Amniotic stem cell (primary cell): ENCODE results near the gene MCF2L.

Source experiments
- DNase-seq: peaks from one replicate; lab custom pipeline; 2025; lab: John Stamatoyannopoulos, UW

The MCF2L gene

DNA sequence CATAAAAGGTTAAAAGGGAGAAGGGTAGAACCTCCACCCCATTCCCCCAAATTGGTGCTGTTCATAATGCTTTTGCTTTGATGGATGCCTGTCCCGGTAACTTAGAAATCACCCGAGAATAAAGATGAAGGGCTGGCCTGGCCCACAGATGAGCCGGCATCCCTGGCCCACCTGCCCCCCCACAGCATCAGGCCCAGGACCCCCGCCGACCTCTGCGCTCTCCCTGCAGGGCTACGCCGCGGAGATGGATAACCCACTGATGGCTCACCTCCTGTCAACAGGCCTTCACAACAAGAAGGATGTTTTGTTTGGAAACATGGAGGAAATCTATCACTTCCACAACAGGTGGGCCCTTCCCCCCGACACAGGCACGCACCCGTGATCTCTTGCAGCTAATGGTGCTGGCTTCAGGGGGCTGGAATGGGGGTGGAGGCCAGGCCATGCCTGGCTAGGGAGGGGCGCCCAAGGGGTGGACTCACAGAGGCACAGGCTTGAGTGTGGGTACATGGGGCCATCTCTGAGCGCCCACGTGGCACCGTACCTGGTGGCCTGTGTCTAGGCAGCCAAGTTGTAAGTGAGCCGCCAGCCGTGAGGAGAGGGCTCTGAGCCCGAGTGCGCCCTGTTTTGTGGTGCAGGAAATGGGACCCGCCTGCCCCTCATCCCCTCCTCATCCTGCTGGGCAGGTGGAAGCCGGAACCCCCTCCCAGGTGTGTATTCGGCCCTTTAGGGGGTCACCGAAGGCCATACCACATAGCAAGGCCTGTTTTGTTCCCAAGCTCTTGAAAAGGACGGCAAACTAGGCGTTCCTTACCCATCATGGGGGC lies 113.4 kb downstream of the MCF2L start:
- no peak for DNase-seq

DNA sequence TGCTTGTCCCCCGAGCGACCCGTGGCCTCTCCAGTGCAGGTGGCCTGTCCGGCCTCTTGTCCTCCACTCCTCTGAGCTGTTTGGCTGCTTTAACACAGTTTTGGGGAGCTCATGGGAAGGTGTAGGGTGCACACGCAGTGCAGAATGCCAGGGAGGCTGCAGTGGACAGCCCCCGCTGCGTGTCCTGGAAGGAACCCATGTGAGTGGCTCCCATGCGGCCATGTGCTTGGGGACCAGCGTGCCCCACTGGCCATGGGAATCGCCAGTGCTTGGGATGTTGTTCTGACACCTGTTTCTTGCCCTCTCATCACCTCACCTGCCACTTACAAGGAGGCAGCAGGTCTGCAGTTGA lies 114.0 kb downstream of the MCF2L start:
- DNase-seq, result no peak

DNA sequence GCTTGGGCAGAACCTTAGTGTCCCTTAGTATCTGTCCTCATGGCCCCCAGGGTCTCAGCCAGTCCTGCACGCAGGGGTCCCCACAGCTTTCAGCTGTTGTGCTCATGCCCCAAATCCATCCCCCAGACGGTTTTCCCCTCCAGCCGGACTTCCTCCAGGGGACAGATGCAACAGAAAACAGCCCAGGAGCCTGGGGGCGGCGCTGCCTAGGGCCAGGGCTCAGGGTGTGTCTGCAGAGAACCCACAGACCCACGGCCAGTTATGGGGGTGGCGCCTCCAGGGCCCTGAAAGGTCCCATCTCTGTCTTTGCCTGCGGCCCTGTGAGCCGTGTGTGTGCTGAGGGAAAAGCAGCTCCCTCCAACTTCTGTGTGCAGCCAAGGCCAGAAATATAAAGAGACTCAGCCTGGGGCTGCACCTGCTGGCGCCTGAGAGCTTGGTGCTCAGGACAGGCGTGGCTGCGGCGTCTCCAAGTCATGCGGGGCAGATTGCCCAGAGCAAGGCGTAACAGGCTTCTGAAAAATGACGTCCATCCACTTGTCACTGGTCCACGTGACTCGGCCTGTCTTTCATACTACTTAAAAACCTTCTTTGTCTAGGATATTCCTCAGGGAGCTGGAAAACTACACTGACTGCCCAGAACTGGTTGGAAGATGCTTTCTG lies 114.5 kb downstream of the MCF2L start:
- no peak for DNase-seq

DNA sequence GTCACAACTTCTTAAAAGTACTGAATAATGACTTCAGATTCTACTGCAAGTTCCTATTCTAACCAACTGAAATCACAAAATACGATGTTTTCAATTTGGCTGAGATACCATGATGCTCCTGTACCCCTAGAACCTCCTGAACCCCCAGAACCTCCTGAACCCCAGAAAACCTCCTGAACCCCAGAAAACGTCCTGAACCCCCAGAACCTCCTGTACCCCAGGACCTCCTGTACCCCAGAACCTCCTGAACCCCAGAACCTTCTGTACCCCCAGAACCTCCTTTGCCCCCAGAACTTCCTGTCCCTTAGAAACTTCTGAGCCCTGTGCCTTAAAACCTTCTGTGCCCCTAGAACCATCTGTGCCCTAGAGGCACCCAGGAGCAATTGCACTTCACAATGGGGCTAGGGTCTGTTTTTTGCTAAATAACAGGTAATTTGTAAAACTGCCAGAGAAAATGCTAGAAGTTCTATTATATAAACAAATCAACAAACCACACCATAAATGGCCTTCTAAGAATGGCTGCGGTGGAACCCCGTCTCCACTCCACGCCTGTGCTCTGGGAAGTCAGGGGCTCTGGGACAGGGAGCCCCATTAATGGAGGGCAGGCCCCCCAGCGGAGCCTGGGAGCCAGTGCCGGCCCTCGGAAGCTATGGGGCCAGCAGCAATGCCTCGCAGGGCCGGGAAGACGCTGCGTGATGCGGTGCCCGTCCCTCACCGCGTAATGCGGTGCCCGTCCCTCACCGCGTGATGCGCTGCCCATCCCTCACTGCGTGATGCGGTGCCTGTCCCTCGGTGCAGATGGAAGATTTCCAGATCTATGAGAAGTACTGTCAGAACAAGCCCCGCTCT lies 115.3 kb downstream of the MCF2L start:
- DNase-seq, result no peak

DNA sequence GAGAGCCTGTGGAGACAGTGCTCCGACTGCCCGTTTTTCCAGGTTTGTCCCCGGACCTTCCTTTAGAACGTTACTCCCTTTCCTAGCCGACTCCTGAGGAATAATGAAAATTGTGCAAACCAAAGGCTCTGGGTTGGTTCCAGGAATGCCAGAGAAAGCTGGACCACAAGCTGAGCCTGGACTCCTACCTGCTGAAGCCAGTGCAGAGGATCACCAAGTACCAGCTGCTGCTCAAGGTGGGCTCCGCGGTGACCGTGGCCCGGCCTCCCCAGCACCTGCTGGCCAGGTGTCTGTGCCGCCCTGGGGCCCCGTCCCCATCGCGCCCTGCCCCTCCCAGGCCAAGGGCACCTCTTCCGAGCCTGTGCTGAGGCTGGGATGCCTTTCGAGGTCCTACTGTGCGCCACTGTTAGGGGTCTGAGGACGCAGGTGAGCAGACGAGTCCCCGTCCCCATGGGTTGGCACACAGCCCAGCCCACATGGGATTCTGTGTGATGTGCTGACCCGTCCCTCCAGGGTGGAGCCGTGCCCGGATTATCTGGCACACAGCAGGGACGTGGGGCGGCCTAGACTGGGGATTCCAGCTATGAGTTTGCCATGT lies 116.0 kb downstream of the MCF2L start:
- no peak for DNase-seq

DNA sequence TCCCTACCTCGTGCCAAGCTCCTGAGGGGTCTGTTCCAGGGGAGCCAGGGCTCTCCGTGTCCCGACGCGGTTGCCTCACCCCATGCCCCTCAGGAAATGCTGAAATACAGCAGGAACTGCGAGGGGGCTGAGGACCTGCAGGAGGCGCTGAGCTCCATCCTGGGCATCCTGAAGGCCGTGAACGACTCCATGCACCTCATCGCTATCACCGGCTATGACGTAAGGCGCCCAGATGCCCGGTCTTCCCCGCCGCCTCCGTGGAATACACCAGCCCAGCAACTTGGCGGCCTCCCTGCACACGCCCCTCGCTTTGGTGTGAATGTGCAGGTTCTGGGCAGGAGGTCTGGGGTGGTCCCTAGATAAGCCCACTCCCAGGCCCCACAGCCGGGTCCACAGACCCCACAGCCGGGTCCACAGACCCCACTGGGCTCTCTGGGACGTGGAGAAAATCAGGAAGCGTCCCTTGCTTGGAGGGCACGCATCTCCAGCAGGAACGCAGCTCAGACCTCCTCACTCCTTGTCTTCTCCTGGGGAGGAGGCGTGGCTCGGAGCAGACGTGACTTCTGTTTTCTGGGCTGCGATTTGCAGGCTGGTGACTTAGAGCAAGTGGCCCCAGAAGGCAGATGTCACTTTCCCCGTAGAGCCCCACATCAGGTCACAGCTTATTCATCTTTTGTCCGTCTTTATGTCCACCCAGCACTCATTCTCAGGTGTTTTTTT lies 117.2 kb downstream of the MCF2L start:
- DNase-seq, result no peak

DNA sequence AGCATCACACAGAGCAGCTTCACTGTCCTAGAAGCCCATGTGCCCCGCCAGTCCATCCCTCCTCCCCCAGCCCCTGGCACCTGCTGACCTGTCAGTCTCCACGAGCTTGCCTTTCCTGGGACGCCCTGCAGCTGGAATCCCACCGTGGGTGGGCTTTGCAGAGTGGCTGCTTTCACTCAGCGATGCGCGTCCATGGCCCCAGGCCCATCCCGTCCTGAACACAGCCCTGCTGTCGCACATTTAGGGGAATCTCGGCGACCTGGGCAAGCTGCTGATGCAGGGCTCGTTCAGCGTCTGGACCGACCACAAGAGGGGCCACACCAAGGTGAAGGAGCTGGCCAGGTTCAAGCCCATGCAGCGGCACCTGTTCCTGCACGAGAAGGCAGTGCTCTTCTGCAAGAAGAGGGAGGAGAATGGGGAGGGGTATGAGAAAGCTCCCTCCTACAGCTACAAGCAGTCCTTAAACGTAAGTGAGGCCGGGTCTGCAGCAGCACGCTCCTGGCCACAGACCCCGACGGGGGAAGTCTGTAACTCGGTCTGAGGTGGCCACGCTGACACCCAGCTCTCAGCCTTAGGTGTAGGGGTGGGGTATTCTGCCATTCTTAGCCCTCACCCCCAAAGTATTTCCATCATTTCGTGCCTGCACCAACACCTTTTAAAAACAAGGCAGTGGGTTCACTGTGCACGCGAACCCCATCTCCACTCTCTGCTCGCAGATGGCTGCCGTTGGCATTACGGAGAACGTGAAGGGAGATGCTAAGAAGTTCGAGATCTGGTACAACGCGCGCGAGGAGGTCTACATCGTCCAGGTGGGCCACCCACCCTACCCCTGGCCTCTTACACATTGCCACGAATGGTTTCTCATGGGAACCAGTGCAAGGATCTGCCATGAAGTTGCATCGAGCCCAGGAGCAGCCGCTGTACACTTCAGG lies 118.2 kb downstream of the MCF2L start:
- no peak for DNase-seq

DNA sequence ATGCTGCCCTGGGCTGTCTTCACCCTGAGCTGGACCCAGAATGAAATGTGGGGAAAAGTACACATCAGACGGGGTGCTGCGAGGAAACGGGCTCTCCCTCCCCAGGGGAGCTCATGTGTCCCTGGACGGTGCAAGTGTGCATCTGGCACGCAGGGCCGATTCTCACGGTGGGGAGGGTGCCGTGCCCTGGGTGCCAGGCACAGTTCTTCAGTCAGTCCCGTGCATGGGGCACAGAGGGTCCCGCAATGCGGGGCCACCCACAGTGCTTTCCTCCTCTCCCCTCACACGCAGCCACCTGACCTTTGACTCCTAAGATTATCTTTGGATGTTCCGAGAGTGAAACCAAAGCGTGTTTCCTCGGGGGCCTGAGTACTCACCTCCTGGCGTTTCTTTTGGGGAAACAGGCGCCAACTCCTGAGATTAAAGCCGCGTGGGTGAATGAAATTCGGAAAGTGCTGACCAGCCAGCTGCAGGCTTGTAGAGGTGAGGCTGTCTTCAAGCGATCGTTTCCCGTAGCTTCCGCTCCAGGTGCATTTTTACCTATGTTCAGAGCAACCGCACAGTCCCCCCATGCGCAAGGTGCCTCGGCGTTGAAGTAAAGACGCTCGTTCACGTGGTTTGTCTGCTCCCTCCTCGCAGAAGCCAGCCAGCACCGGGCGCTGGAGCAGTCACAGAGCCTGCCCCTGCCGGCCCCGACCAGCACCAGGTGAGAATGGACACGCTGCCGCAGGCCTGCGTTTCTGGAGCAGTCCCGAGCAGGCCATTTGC lies 119.1 kb downstream of the MCF2L start:
- no peak for DNase-seq

- no peak for DNase-seq
Observed at GRCh38 chr13:113088691-113089020, 119.6 kb downstream of the MCF2L start.

DNA sequence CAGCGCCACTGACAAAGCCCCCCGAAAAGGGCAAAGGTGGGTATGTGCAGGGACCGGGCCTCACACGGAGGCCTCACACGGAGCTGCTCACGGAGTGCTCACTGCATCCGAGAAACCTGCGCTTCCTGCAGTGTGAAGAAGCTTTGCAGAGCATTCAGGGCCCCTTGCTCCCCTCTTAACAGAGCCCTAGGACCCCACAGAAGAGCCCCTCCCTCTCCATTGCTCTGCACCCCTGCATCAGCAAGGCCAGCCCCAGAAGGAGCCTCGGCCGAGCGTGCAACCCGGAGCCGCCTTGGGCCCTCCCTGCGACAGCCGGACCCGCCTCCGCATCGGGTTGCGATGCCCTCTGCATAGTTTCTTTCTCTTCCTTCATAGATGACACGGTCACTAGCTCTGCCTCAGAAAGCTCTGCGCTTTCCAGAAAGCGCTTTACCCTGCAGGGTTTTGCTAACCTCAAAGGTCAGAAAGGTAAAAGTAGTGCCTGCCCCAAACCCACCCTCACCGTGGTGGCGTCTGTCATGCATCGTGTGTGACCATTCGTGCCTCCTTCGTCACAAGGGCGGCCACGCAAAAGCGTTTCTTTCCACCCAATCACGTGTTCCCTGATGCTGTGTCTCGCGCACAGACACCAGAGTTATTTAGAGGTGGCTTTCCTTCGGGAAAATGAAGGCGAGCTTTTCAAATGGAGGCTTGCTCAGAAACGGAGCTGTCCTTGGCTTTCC lies 120.8 kb downstream of the MCF2L start:
- DNase-seq, result no peak

DNA sequence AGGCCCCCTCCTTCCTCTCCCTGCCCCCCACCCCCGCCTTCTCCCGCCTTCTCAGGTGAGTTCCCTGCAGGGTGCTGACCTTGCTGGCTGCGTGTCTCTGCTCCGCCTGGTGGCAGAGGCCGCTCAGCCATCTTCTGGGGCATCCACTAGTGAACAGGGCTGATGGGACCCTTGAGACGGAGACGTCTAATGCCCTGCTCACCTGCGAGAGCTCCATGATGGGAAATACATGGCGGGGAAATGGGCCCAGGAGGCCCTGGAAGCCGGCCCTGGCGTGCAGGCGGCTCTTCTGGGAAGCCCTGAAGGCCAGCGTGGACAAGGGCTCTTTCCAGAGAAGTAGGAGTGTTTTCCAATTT lies 121.4 kb downstream of the MCF2L start:
- DNase-seq, result no peak

GRCh38 chr13:113090806-113091205 lies 121.8 kb downstream of the MCF2L start:
- DNase-seq, result no peak

GRCh38 chr13:113091211-113091771 lies 122.3 kb downstream of the MCF2L start:
- DNase-seq, result no peak

GRCh38 chr13:113091891-113092775 lies 123.1 kb downstream of the MCF2L start:
- DNase-seq, result no peak

GRCh38 chr13:113092776-113093579 lies 124.0 kb downstream of the MCF2L start:
- DNase-seq, result no peak

- no peak for DNase-seq
Observed at GRCh38 chr13:113093580-113094409, 124.8 kb downstream of the MCF2L start.
